ENCODE results near the gene TMEM38B. TPM values are rescaled to one million over a fixed set of nuclear protein-coding genes. Genes with fewer than 3 reads are reported as not detected.

Gene TMEM38B
- total RNA-seq, 4 donors from 2014 or later = 4.4 to 24.3 (median 17.1) TPM

DNA sequence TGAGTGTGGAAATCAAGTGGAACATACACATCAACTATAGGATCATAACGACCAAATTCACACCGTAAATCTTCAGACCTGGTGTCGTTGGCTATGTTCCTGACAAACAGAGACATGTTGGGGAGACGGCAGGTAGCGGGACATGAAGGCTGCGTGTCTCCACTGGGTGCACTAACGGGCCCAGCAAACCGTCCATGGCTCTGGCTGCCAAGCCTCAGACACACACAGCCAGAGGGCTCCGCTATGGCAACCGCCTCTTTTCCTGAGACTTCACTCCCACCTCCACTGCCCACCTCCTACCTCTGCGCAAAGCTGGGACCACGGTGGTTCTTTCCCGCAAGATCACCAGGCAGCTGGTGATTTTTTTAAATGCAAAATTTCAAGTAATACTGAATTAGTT is 16.3 kb downstream of the TMEM38B start:
- no peak overlapping the region for H3K27ac ChIP-seq
- no peak overlapping the region for H3K4me3 ChIP-seq
- intact Hi-C loops (cut with DNase I; ENCODE audit: low total_unique reads) = no loop called here
- H3K36me3 ChIP-seq = no peaks in the 10 kb centered on the region
- no peaks in the 10 kb centered on the region for H3K9me3 ChIP-seq
- no peak for TF ChIP-seq POLR2A (IDR thresholded peaks at IDR 0.05)
- TF ChIP-seq, protein P1, sequence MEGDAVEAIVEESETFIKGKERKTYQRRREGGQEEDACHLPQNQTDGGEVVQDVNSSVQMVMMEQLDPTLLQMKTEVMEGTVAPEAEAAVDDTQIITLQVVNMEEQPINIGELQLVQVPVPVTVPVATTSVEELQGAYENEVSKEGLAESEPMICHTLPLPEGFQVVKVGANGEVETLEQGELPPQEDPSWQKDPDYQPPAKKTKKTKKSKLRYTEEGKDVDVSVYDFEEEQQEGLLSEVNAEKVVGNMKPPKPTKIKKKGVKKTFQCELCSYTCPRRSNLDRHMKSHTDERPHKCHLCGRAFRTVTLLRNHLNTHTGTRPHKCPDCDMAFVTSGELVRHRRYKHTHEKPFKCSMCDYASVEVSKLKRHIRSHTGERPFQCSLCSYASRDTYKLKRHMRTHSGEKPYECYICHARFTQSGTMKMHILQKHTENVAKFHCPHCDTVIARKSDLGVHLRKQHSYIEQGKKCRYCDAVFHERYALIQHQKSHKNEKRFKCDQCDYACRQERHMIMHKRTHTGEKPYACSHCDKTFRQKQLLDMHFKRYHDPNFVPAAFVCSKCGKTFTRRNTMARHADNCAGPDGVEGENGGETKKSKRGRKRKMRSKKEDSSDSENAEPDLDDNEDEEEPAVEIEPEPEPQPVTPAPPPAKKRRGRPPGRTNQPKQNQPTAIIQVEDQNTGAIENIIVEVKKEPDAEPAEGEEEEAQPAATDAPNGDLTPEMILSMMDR (IDR thresholded peaks at IDR 0.05) = no peak
- DNase-seq = no peak
- H3K27me3 ChIP-seq = no peaks in the 10 kb centered on the region
- H3K4me1 ChIP-seq = no peaks in the 10 kb centered on the region

DNA sequence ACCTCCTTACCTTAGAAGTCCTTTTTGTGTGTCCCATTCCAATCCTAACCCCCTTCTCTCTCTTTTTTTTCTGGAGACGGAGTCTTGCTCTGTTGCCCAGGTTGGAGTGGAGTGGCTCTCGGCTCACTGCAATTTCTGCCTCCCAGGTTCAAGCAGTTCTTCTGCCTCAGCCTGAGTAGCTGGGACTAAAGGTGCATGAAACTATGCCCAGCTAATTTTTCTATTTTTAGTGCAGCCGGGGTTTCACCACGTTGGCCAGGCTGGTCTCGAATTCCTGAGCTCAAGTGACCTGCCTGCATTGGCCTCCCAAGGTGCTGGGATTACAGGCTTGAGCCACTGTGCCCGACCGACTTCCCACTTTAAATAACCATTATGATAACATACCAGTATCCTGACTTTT is 17.5 kb downstream of the TMEM38B start:
- H3K27ac ChIP-seq = no peak overlapping the region
- intact Hi-C loops (cut with DNase I; ENCODE audit: low total_unique reads) = no loop called here
- H3K4me3 ChIP-seq = no peak overlapping the region
- no peaks in the 10 kb centered on the region for H3K36me3 ChIP-seq
- DNase-seq = no peak
- TF ChIP-seq POLR2A (IDR thresholded peaks at IDR 0.05) = no peak
- TF ChIP-seq, protein P1 (IDR thresholded peaks at IDR 0.05) = no peak
- no peaks in the 10 kb centered on the region for H3K27me3 ChIP-seq
- H3K9me3 ChIP-seq = no peaks in the 10 kb centered on the region
- no peaks in the 10 kb centered on the region for H3K4me1 ChIP-seq

DNA sequence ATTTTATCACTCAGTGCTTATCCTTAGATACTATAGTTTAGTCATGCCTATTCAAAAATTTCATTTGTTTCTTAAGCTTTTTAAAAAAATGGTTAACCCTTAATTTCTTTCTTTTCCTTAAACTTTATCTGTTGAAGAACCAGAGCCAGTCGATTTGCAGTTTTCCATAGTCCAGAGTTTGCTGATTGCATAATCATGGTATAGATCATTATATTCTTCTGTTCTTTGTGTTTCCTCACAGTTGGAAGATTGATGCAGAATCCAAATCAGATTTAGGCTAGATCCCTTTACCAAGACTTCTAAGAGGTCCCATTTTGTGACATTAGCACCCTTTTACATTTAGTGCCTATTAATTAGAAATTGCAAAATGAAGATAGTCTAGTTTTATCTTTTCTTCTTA is 18.0 kb downstream of the TMEM38B start:
- H3K36me3 ChIP-seq = no peaks in the 10 kb centered on the region
- no peaks in the 10 kb centered on the region for H3K9me3 ChIP-seq
- no peaks in the 10 kb centered on the region for H3K4me1 ChIP-seq
- TF ChIP-seq, protein P1 (IDR thresholded peaks at IDR 0.05) = no peak
- no peak for TF ChIP-seq POLR2A (IDR thresholded peaks at IDR 0.05)
- DNase-seq = no peak
- intact Hi-C loops (cut with DNase I; ENCODE audit: low total_unique reads) = no loop called here
- no peaks in the 10 kb centered on the region for H3K27me3 ChIP-seq
- H3K4me3 ChIP-seq = no peak overlapping the region
- no peak overlapping the region for H3K27ac ChIP-seq

DNA sequence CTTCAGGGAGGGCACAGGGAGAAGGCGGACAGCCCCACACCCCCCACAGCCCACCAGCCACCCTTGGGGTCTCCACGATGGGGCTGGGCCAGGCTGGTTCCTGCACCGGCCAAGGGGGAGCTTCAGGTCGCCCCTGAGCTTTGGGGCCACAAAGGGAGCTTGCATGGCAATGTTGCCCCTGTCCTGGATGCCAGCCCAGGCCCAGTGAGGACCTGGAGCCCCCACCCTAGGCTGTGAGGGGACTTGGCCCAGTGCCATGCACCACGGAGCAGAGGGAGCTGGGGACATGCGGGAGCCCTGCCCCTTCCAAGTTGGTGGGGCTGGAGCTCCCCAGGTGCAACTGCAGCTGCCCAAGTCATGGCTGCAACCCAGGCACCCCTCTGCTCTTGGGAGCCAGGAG is 18.4 kb downstream of the TMEM38B start:
- intact Hi-C loops (cut with DNase I; ENCODE audit: low total_unique reads) = no loop called here

DNA sequence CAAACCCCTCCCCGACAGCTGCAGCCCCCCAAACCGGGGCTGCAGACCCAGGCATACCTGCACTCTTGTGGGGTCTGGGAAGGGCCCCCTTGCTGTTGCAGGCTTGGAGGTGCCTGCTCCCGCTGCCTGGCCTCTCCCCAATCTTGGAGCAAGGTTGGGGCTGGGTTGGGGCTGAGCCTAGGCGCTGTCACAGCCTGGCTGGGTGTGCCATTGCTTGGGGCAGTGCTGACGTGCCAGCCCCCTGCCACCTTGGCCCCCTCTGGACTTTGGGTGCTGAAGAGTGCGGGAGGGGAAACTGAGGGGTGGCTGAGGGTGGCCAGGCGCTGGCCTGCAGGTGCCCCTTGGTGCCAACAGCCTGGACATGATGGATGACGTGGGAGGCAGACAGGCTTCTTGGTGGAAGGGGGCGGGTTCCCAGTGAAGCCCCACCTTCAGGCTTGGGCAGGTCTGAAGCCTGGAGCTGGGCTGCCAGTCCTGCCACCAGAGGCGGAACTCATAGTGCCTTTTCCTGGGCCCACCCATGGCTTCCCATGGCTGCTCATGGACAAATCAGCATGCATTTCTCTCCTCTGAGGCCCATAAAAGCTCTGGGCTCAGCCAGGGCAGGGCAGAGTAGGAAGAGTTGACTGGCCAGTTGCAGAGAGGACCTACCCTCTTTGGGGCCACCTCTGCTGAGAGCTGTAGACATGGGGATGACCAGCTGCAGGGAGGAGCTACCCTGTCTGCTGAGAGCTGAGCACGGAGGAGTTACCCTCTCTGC is 19.1 kb downstream of the TMEM38B start:
- Histone ChIP-seq H3K4me3 (no peak overlapping the region), H3K27me3 (no peaks in the 10 kb centered on the region), H3K36me3 (no peaks in the 10 kb centered on the region), H3K9me3 (no peaks in the 10 kb centered on the region), H3K27ac (no peak overlapping the region), H3K4me1 (no peaks in the 10 kb centered on the region)
- TF ChIP-seq, protein P1 (IDR thresholded peaks at IDR 0.05) = no peak
- no peak for TF ChIP-seq POLR2A (IDR thresholded peaks at IDR 0.05)
- intact Hi-C loops (cut with DNase I; ENCODE audit: low total_unique reads) = no loop called here
- DNase-seq = no peak

More for the DNA sequence above, 18.4 kb downstream of the TMEM38B start:
- Histone ChIP-seq H3K4me3 (no peak overlapping the region), H3K27ac (no peak overlapping the region), H3K4me1 (no peaks in the 10 kb centered on the region), H3K9me3 (no peaks in the 10 kb centered on the region), H3K36me3 (no peaks in the 10 kb centered on the region), H3K27me3 (no peaks in the 10 kb centered on the region)
- no peak for DNase-seq
- TF ChIP-seq POLR2A (IDR thresholded peaks at IDR 0.05) = no peak
- TF ChIP-seq, protein P1 (IDR thresholded peaks at IDR 0.05) = no peak
